Endothelial cell of umbilical vein (primary cell): ENCODE measurements around the gene EPRS1. TPM values are rescaled to one million over a fixed set of nuclear protein-coding genes. Genes with fewer than 3 reads are reported as not detected.
A peak's percentile ranks its signal among the peaks of the same experiment; 100 is the strongest.

ENCODE experiments used
- BruUV-seq: library from RNA; stranded (reverse); fragments of 400-500 nt; replicated peaks from 2 replicates; lab custom pipeline; 2021; lab: Mats Ljungman, UMichigan
- CTCF ChIA-PET: fragments of 300-600, 350-600 bp; sonication (Branson Sonifier 250); formaldehyde crosslinking; loops from one replicate; lab custom pipeline; 2021; ENCODE audit warnings: antibody characterized with exemption, inconsistent platforms; lab: Charles Lee
- POLR2A ChIA-PET: fragments of 300-600, 350-600 bp; sonication (Branson Sonifier 250); formaldehyde crosslinking; loops from one replicate; lab custom pipeline; 2021; ENCODE audit warnings: antibody characterized with exemption, inconsistent platforms; lab: Charles Lee
- DNase-seq: peaks from one replicate; pipeline ENCODE4 v3.0.0-alpha.2; 2011; ENCODE audit warnings: low read depth, low spot score
- FAIRE-seq: peaks from 2 replicates; lab custom pipeline; 2011; peaks lifted over from hg19 to GRCh38; lab: Jason Lieb, UNC
- H2AFZ ChIP-seq: 2 replicates; pipeline ENCODE4 v1.6.0; 2012; ENCODE audit warnings: low read depth, low read length, control low read depth, inconsistent platforms
- H3K27ac ChIP-seq: 2 replicates; pipeline ENCODE4 v1.5.1; 2011; ENCODE audit warnings: low read depth, mild to moderate bottlenecking, control low read depth, low read length, moderate library complexity; ENCODE audit not compliant: insufficient read depth
- H3K27me3 ChIP-seq, 2 experiments: 2 replicates each; pipeline versions ENCODE4 v1.6.0 to v1.6.1; 2011; ENCODE audit warnings: low read length in 2 of 2, mixed read lengths in 1 of 2; ENCODE audit not compliant: control insufficient read depth in 2 of 2, insufficient read depth in 2 of 2
- H3K36me3 ChIP-seq, 2 experiments: 2 replicates in 1 of 2; 3 replicates in 1 of 2; pipeline ENCODE4 v1.5.1; 2011; ENCODE audit warnings: low read length in 2 of 2, mild to moderate bottlenecking in 1 of 2, moderate library complexity in 1 of 2; ENCODE audit not compliant: control insufficient read depth in 2 of 2, insufficient read depth in 2 of 2; ENCODE audit errors: extremely low read depth in 1 of 2
- H3K4me1 ChIP-seq: 3 replicates; pipeline ENCODE4 v1.5.1; 2011; ENCODE audit warnings: mild to moderate bottlenecking, low read length; ENCODE audit not compliant: control insufficient read depth, insufficient read depth; ENCODE audit errors: extremely low read depth
- H3K4me2 ChIP-seq: 2 replicates; pipeline ENCODE4 v1.6.1; 2011; ENCODE audit warnings: low read length, control low read depth, mixed read lengths; ENCODE audit not compliant: insufficient read depth
- H3K4me3 ChIP-seq, 3 experiments: fragments of 200-600 bp in 1 of 3; sonication (generic), shearing (Covaris generic) in 1 of 3; replicated peaks in 1 of 3; 2 replicates each; pipeline ENCODE4 v1.5.1; 2011 to 2016; ENCODE audit warnings: control low read depth in 3 of 3, low read length in 3 of 3, mild to moderate bottlenecking in 2 of 3, inconsistent platforms in 1 of 3, low read depth in 1 of 3, moderate library complexity in 1 of 3; ENCODE audit not compliant: insufficient read depth in 1 of 3
- H3K79me2 ChIP-seq: 2 replicates; pipeline ENCODE4 v1.6.0; 2012; ENCODE audit warnings: low read length, inconsistent platforms; ENCODE audit not compliant: control insufficient read depth, insufficient read depth
- H3K9ac ChIP-seq: replicated peaks from 2 replicates; pipeline ENCODE3; 2011; ENCODE audit warnings: low read length, control low read depth; ENCODE audit not compliant: insufficient read depth; ENCODE audit errors: extremely low read depth
- H3K9me1 ChIP-seq: replicated peaks from 3 replicates; pipeline ENCODE4 v1.6.0; 2011; ENCODE audit warnings: mild to moderate bottlenecking, low read length; ENCODE audit not compliant: control insufficient read depth, insufficient read depth; ENCODE audit errors: extremely low read depth
- H3K9me3 ChIP-seq: replicated peaks from 2 replicates; pipeline ENCODE4 v1.5.1; 2012; ENCODE audit warnings: low read length, inconsistent platforms; ENCODE audit not compliant: control insufficient read depth, insufficient read depth
- H4K20me1 ChIP-seq: replicated peaks from 2 replicates; pipeline ENCODE3; 2011; ENCODE audit warnings: mild to moderate bottlenecking, low read length; ENCODE audit not compliant: control insufficient read depth, insufficient read depth; ENCODE audit errors: extremely low read depth
- EZH2 ChIP-seq: IDR thresholded peaks from 2 replicates; pipeline ENCODE4 v1.6.1; 2012; ENCODE audit warnings: borderline replicate concordance, low read depth, mild to moderate bottlenecking, moderate library complexity, low read length, inconsistent platforms; ENCODE audit not compliant: severe bottlenecking
- FOS ChIP-seq: IDR thresholded peaks from 2 replicates; pipeline ENCODE4 v1.6.1; 2011; ENCODE audit warnings: mild to moderate bottlenecking, low read length, moderate library complexity, borderline replicate concordance; ENCODE audit not compliant: insufficient read depth
- GATA2 ChIP-seq: IDR thresholded peaks from 2 replicates; pipeline ENCODE4 v1.7.0; 2011; ENCODE audit warnings: low read depth, mild to moderate bottlenecking, moderate library complexity, mixed read lengths, low read length; ENCODE audit not compliant: insufficient read length, insufficient read depth
- JUN ChIP-seq: IDR thresholded peaks from 2 replicates; pipeline ENCODE4 v1.6.1; 2011; ENCODE audit warnings: borderline replicate concordance, low read depth; ENCODE audit not compliant: insufficient read length, insufficient read depth
- MAX ChIP-seq: IDR thresholded peaks from 2 replicates; pipeline ENCODE4 v1.6.1; 2011; ENCODE audit not compliant: insufficient read depth, insufficient read length
- MYC ChIP-seq: IDR thresholded peaks from one replicate; pipeline ENCODE4 v1.6.1; 2011; ENCODE audit warnings: mild to moderate bottlenecking, low read depth, low read length
- POLR2A ChIP-seq: IDR thresholded peaks from 2 replicates; pipeline ENCODE4 v1.6.1; 2012; ENCODE audit warnings: low read depth, mild to moderate bottlenecking, control low read depth, low read length
- POLR2AphosphoS5 ChIP-seq: IDR thresholded peaks from 2 replicates; pipeline ENCODE4 v1.6.1; 2012; ENCODE audit warnings: low read depth, mild to moderate bottlenecking, control low read depth, low read length, moderate library complexity; ENCODE audit not compliant: insufficient read depth
- dilution Hi-C: fragments of 300-500 bp; cut with MboI; formaldehyde crosslinking; loops from one replicate; pipeline ENCODE4 v1.15.0; 2019; ENCODE audit warnings: low sequenced_read_pairs; ENCODE audit not compliant: extremely low pct_ligation_motif_present
- intact Hi-C: fragments of 100-400 bp; cut with micrococcal nuclease; formaldehyde crosslinking; loops from one replicate; pipeline ENCODE4 v1.10.0; 2022
- polyA plus RNA-seq, 4 experiments: library from polyadenylated mRNA; depleted of rRNA in 3 of 4; stranded (reverse) in 3 of 4; unstranded in 1 of 4; fragments of >200 nt; gene quantifications; 2 replicates each; pipeline versions ENCODE4 v1.2.1 to v1.2.3, GENCODE V29; 2011 to 2012; ENCODE audit warnings: missing spikeins in 1 of 4
- total RNA-seq: library from RNA; stranded (reverse); gene quantifications from 2 replicates; pipeline ENCODE4 v1.2.3, GENCODE V29; 2021
- TF ChIP-seq, protein P1 (sequence below), 2 donors: IDR thresholded peaks; 1 replicate in 1 of 2; 2 replicates in 1 of 2; pipeline ENCODE4 v1.5.1; 2011; ENCODE audit warnings: low read length in 2 of 2, mild to moderate bottlenecking in 2 of 2, moderate library complexity in 2 of 2, control low read depth in 1 of 2, inconsistent platforms in 1 of 2, low read depth in 1 of 2; ENCODE audit not compliant: insufficient read depth in 1 of 2; ENCODE audit errors: extremely low read depth in 1 of 2

Gene EPRS1
- total and polyA plus RNA-seq, 2 donors (not counting 3 experiments of a cell fraction or from before 2014, with no cell fraction given): 22.9 to 109 TPM

DNA sequence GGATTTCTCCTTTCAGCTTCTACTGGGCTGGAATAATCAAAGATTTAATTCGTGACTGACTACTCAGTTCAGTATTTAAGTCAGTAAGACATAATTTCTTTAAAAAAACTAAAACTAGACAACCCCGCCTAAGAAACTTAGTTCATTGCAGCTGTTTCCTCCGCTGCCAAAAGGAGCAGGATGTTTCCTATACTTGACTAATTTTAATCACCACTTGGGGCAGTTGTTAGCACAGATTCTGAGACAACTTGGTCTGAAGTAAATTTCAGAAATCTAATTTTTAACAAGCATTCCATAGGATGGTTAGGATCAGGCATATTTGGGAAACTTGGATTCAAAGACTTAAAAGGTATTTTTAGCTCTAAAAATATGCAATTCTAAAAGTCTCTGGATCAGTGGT, 34.0 kb downstream of the EPRS1 start:
- no peaks in the 10 kb centered on the region for H3K9me3 ChIP-seq
- H3K27ac ChIP-seq: no peak overlapping the region
- ChIA-PET CTCF (interaction anchor here (0.7 to 3.2 kb wide), 10 partner anchors 11 to 178 kb away, joined by 3 to 36 read pairs (median 4); no protein-coding TSS in a partner anchor), POLR2A (interaction anchor here (0.6 kb wide), 1 partner anchor 22 kb away, joined by 4 read pairs; no protein-coding TSS in a partner anchor)
- no peak for TF ChIP-seq MAX
- no peak for TF ChIP-seq POLR2AphosphoS5
- no peak for TF ChIP-seq GATA2
- TF ChIP-seq JUN: no peak
- TF ChIP-seq POLR2A: no peak
- TF ChIP-seq FOS: no peak
- TF ChIP-seq, protein P1, sequence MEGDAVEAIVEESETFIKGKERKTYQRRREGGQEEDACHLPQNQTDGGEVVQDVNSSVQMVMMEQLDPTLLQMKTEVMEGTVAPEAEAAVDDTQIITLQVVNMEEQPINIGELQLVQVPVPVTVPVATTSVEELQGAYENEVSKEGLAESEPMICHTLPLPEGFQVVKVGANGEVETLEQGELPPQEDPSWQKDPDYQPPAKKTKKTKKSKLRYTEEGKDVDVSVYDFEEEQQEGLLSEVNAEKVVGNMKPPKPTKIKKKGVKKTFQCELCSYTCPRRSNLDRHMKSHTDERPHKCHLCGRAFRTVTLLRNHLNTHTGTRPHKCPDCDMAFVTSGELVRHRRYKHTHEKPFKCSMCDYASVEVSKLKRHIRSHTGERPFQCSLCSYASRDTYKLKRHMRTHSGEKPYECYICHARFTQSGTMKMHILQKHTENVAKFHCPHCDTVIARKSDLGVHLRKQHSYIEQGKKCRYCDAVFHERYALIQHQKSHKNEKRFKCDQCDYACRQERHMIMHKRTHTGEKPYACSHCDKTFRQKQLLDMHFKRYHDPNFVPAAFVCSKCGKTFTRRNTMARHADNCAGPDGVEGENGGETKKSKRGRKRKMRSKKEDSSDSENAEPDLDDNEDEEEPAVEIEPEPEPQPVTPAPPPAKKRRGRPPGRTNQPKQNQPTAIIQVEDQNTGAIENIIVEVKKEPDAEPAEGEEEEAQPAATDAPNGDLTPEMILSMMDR (IDR thresholded peaks at IDR 0.05; ENCODE audit: extremely low read depth in 1 of 2, insufficient read depth in 1 of 2, low read depth in 1 of 2, low read length in 2 of 2): no peak
- no peak for TF ChIP-seq MYC
- no peak for TF ChIP-seq EZH2
- FAIRE-seq (peak; percentile 35), DNase-seq (peak; percentile 77)
- no peak overlapping the region for H3K4me3 ChIP-seq
- intact Hi-C loops: no loop called here
- no peaks in the 10 kb centered on the region for H4K20me1 ChIP-seq
- no peaks in the 10 kb centered on the region for H3K27me3 ChIP-seq
- H3K4me2 ChIP-seq: no peak overlapping the region
- H2AFZ ChIP-seq: no peak overlapping the region
- H3K79me2 ChIP-seq: no peaks in the 10 kb centered on the region
- H3K4me1 ChIP-seq: no peaks in the 10 kb centered on the region
- dilution Hi-C loops: no loop called here
- peaks cover 2 to 4% of the 10 kb centered on the region in 2 experiments for H3K36me3 ChIP-seq
- no peak overlapping the region for H3K9ac ChIP-seq
- BruUV-seq: no TSS peak
- H3K9me1 ChIP-seq: peaks cover 3% of the 10 kb centered on the region
